HTR-8/SVneo (cell line): ENCODE results near the gene SNX1.
"Not testable (repeated sequence)": the region's sequence is repeated elsewhere in the genome, so short reads cannot be mapped to it uniquely, and the experiment has no call there.

Source experiments
- DNase-seq: peaks from one replicate; pipeline ENCODE4 v3.0.0; 2011; ENCODE audit warnings: low spot score, mixed read lengths; ENCODE audit not compliant: insufficient read length
- FAIRE-seq: peaks from 2 replicates; lab custom pipeline; 2011; peaks lifted over from hg19 to GRCh38; lab: Jason Lieb, UNC

The SNX1 gene

DNA sequence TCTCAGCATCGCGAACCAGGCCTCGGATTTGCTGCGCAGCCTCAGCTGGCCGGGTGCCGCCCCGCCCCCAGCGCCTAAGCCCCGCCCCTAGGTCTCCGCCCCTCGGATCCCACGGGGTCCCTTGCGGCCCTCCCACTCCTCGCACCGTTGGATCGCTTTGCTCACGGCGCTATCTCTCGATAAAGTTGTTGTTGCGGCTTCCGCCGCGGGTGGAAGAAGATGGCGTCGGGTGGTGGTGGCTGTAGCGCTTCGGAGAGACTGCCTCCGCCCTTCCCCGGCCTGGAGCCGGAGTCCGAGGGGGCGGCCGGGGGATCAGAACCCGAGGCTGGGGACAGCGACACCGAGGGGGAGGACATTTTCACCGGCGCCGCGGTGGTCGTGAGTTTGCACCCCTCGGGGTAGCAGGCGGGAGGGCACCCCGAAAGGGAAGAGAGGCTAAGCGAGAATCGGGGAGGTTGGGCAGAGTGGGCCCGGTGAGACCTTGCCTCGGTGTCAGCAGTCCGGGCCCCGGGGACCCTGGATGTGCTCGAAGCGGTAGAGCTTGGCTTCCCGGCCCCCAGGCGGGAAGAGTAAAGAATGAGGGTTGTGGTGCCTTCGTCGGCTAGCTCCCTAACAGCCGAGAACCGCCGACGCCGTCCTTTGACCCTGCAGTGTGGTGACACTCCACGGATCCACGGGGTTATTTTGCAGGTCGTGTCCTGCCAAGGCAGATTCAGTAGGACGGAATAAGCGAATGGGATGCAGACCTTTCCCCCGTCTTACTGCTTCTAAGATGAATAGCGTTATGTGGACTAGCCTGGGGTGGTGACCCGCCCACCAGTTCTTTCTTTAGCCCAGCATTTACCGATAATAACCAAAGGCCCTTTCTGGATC is at the start of gene SNX1:
Gene SNX1, plus strand, starts transcription at position 188 of the 873 bp plus-strand sequence. Its CDS starts 32 bp downstream, at position 220.
- DNase-seq (peak; percentile 91), FAIRE-seq (no peak)

DNA sequence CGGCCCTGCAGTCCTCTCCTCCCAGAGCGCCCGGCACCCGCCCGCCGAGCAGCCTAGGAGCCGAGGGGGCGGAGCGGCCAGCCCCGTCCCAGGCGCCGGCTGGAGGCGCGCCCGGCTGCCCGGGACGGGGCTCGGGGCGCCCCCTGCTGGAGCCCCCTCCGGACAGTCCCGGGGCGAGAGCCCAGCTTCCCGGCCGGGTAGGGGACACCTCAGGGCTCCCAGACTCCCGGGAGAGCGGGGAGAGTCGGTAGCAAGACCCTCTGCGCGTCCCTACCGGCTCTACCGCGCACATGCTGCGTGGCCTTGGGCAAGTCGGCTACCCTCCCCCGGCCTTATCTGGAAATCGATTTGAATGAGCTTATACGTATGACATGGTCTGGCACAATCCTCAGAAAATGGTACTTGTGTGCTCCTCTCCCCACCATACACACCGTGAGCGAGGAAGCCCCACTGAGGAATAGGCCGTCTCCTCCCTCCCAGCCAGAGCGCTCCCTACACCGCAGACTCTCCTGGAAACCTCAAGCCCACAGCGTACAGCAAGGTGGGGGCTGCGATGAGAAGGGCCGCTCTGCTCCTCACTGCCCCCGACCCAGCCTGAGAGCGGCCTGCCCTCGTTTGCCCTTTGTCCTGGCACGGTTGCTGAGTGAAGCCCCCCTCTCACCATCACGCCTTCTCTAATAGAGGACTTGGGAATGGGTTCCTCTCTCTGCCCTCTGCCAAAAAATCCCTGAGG is 49.2 kb upstream of the SNX1 start, which contains the start of gene DAPK2:
Gene DAPK2, minus strand, starts transcription at position 65 of the 733 bp plus-strand sequence. CDS start 6,224 bp downstream, outside the sequence.
- FAIRE-seq (no peak), DNase-seq (peak; percentile 86)

GRCh38 chr15:64048781-64049460 is 46.9 kb upstream of the SNX1 start:
- no peak for DNase-seq
- FAIRE-seq = no peak

DNA sequence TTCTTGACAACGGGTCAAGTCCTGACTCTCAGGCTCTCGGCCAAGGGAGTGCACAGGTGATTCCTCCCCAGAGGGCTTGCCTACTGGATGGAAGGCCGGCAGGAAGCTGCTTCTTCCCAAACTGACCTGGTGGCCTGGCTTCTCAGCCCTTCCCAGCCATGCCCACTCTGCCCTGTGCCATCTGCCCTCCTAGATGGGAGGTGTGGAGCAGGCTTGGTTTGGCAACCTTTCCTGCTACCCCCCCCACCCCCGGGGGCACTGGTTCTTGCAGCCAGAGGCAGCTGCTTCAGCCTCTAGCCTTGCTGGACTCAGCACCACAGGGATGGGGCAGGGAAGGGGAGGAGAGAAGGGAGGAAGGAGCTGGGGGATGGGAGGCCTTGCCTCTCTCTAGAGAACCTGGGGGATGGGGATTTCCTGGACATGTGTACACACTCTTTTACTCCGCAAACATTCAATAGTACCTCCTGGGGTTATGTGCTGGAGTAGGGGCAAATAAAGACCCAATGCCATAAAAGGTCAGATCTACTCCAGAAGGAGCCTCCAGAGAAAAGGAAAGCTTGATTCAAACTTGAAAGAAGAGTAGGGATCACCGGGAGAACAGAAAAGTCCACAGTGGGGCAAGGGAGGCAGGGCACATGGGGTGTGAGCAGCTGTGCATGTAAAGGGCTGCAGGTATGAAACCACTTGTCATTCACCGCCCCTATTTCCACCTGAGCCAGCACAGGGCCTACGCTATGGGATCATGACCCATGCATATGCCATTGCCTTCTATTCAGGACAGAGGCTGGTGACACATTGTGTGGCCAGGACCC is 45.3 kb upstream of the SNX1 start:
- FAIRE-seq = no peak
- DNase-seq = no peak

DNA sequence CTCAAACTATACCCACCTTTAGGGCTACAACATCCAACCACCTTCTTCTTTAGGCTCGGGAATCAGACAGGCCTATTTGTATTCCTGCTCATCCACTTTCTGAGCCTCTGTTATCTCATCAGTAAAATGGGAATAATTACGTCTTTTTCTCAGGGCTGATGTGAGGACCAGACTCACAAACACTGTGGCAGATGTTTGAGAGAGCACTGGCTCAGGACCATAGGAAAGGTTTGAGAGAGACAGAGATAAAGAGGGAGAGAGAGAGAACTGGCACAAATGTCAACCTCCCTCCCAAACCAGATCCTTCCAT is 44.7 kb upstream of the SNX1 start:
- FAIRE-seq (no peak), DNase-seq (no peak)

DNA sequence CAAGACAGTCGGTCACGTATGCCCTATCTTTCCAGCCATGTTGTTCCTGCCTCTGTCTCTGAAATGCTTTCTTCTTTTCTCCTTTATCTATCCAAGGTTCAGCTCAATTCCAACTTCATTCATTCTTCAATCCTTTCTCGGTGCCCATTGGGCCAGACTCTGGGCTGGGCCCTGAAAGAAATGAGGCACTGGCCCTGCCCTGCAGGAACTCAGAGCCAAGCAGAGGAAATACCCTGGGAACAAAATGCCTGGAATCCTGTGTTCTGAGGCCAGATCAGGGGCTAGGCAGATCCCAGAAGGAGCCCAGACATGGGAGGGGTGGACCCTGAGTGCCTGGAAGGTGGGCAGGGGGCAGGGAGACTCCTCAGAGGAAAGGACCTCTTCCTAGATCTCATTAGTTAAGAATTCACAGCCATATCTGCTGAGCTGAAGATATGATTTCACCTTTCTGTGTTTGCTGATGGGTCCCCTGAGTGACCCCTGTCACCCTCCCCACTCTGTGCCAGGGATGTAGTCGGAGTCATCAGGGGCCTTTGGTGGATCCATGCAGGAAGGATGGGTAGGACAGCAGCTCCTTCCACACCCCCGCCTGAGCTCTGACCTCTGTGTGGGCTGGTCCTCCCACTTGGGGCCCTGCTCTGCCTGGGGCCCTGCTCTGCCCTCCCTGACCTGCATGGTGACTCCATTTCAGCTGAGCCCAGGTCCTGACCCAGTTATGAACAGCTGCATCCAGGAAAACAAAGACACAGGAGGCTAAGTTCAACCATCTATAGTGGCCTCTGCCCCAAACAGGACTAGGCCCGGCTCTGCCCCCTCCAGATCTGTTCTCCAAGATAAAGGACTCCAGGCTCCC is 44.1 kb upstream of the SNX1 start:
- no peak for DNase-seq
- FAIRE-seq = no peak

GRCh38 chr15:64052925-64053491 is 42.8 kb upstream of the SNX1 start:
- DNase-seq (no peak), FAIRE-seq (no peak)

DNA sequence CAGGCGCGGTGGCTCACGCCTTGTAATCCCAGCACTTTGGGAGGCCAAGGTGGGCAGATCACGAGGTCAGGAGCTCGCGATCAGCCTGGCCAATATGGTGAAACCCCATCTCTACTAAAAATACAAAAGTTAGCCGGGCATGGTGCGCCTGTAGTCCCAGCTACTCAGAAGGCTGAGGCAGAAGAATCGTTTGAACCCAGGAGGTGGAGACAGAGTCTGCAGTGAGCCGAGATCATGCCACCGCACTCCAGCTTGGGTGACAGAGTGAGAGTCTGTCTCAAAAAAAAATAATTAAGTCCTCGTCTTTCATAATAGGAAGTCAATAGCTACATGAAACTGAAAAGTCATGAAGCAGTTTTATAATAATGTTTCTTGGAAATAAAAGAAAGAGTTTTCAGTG is 42.1 kb upstream of the SNX1 start:
- not testable (repeated sequence) for FAIRE-seq, DNase-seq

- no peak for FAIRE-seq
- no peak for DNase-seq
Observed at GRCh38 chr15:64058279-64058678, 37.5 kb upstream of the SNX1 start.

- DNase-seq, FAIRE-seq: not testable (repeated sequence)
Observed at GRCh38 chr15:64059104-64059503, 36.7 kb upstream of the SNX1 start.

DNA sequence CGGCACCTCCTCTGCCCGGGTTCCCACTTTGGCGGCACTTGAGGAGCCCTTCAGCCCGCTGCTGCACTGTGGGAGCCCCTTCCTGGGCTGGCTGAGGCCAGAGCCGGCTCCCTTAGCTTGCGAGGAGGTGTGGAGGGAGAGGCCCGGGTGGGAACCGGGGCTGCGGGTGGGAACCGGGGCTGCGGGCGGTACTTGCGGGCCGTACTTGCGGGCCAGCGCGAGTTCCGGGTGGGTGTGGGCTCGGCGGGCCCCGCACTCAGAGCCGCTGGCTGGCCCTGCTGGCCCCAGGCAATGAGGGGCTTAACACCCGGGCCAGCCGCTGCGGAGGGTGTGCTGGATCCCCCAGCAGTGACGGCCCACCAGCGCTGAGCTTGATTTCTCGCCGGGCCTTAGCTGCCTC is 35.1 kb upstream of the SNX1 start:
- DNase-seq = no peak
- FAIRE-seq = no peak

DNA sequence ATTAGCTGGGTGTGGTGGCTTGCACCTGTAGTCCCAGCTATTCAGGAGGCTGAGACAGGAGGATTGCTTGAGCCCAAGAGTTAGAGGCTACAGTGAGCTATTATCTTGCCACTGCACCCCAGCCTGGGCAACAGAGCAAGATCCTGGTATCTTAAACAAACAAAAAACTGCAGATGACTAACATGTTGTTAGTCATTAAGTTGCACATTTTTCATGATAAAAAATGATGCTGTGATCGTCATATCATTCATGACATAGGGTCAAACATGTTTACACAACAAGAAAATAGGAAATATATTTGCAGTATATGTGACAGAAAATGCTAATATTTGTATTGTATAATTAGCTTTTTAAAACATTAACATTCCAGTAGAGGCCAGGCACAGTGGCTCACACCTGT is 29.3 kb upstream of the SNX1 start:
- FAIRE-seq (no peak), DNase-seq (no peak)

- peak; percentile 70 for DNase-seq
- FAIRE-seq = no peak
Observed at GRCh38 chr15:64067564-64068030, 28.2 kb upstream of the SNX1 start.

GRCh38 chr15:64068133-64068532 is 27.6 kb upstream of the SNX1 start:
- DNase-seq (no peak), FAIRE-seq (no peak)

- no peak for DNase-seq
- FAIRE-seq = no peak
Observed at GRCh38 chr15:64070106-64070505, 25.7 kb upstream of the SNX1 start.

GRCh38 chr15:64070965-64071851 is 24.6 kb upstream of the SNX1 start:
- DNase-seq (peak; percentile 55), FAIRE-seq (no peak)

- no peak for DNase-seq
Observed at GRCh38 chr15:64071931-64072765, 23.6 kb upstream of the SNX1 start.

More at GRCh38 chr15:64071931-64072765, 23.6 kb upstream of the SNX1 start:
- FAIRE-seq = no peak
